HL-60/S4 (cell line): ENCODE results near the gene KIF9.
"Not testable (repeated sequence)": the region's sequence is repeated elsewhere in the genome, so short reads cannot be mapped to it uniquely, and the experiment has no call there.

ENCODE experiments used
- in situ Hi-C: fragments of 300-500 bp; cut with MboI; formaldehyde crosslinking; loops from 2 replicates; pipeline ENCODE4 v1.14.3; 2022; ENCODE audit warnings: low sequenced_read_pairs

KIF9 gene

DNA sequence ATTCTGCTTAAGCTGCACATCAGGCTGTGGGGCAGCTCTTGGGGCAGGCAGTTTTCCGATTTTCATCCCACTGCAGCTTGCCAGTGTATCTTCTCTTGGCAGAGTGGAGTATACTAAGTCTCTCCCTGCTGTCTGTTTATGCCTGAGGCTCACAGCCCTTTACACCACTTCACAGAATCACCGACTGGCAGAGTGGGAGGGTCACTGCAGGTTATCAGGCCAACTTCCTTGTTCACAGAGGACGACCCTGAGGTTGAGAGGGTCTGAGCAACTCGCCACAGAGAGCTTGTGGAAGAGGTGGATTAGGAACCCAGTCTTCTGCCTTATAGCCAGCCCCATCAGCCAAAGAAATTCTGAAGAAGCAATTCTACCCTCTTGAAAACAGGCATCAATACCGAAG lies 30.9 kb downstream of the KIF9 start:
- in situ Hi-C loops: no loop called here

DNA sequence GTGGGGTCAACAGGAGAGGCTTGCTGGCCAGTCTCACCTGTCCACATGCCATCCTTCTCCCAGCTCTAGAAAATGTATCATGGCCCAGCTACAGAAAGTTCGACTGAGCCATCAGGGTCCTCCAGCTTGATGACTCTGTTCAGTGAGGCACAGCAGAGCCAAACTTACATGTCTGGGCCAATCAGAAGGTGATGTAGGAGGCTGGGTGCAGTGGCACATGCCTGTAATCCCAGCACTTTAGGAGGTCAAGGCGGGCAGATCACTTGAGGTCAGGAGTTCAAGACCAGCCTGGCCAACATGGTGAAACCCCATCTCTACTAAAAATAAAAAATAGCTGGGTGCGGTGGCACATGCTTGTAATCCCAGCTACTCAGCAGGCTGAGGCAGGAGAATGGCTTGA lies 31.5 kb downstream of the KIF9 start:
- in situ Hi-C loops: not testable (repeated sequence)

GRCh38 chr3:47250309-47251060 lies 32.1 kb downstream of the KIF9 start:
- in situ Hi-C loops: no loop called here

DNA sequence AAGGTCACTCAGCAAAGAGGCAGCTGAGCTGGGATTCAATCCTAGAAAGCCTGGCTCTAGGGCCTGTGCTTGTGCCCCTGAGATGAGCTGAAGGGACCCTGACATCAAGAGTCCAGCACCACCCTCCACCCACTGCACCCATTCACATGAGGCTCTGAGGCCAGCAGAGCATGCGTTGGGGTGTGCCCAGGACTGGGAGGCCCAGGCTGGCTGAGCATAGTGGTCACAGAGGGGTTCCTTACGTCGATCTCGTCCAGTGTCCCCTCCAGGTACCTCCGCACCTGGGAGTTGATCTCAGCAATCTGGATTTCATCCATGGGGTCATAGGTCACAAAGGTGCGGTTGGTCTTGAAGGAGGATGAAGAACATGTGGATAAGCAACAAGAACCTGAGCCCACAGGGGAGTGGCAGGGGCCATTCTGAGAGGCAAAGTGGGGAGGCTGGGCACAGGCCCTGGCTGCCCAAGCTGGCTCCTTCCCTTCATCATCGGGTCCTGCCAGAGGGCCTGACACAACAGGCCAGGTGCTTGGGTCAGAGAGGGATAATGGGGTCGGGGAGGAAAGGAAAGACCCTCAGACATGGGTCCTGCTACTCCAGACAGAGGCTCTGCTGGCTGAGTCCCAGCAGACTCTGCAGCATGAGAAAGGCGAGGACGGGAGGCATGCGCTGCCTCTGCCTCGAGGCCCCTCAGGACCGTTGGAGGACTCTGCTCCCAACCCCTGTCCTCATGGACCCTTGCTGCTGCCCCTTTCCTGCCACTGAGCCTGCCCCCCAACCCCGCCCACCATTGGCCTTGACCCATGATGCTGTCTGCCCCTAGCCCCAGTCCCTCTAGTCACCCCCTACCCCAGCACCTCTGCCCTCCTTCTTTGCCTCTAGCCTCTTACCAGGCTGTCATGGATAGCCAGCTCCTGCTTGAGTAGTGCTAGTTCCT lies 35.2 kb downstream of the KIF9 start:
- in situ Hi-C loops: no loop called here

- in situ Hi-C loops: no loop called here
Measured at GRCh38 chr3:47245271-47245670, 37.3 kb downstream of the KIF9 start.

GRCh38 chr3:47244531-47245100 lies 38.0 kb downstream of the KIF9 start:
- in situ Hi-C loops: no loop called here

DNA sequence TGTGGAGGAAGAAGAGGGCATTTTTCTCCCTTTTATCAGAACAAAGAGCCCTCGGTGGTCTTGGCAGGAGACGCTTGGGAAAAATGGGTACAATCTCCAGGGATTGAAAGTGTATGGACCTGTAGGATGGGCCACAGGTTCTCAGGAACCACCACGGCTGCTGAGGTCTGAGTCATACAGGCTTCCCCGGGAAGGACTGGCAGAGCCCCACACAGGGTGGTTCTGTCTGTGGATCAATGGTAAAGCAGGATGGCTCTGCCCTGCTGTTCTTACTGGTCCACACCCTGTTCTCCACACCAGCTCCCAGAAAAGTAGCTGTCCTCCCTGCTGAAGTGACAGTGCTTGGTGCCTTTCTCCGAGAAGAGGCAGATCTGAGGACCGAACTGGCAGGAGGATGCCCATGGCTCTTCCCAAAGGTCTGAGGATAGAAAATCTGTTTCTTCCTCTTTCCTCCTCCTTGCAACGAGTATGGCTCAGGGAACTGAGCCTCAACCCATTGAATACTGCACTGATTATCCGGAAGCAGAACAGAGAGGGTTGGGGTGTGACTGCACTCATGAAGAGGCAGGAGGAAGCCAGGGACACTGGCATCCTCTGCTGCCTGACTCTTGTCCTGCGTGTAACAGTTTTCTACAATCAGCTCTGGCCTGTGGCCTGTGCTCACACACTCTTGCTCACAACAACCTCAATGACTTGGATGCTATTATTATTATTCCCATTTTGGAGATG lies 39.0 kb downstream of the KIF9 start:
- in situ Hi-C loops: no loop called here

DNA sequence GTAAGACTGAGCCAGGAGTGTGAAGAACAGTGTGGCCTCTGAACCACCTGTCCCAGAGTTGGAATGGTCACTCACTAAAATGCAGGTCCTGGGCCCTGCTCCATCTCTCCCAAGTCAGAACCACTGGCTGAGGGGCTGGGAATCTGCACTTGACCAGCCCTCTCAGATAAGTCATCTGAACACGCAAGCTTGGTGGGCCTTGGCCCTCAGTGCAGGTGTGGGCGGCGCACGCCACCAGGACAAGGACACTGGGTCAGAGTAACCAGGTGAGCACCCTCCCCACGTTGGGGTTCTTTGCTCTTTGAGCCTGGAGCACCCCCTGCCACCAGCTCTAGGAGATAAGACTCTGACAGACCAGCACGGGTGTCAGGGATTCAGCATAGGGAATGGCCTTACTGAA lies 42.7 kb downstream of the KIF9 start:
- in situ Hi-C loops: no loop called here

GRCh38 chr3:47238017-47238416 lies 44.6 kb downstream of the KIF9 start:
- in situ Hi-C loops: no loop called here

- in situ Hi-C loops: no loop called here
Measured at GRCh38 chr3:47228088-47228487, 54.5 kb downstream of the KIF9 start.

DNA sequence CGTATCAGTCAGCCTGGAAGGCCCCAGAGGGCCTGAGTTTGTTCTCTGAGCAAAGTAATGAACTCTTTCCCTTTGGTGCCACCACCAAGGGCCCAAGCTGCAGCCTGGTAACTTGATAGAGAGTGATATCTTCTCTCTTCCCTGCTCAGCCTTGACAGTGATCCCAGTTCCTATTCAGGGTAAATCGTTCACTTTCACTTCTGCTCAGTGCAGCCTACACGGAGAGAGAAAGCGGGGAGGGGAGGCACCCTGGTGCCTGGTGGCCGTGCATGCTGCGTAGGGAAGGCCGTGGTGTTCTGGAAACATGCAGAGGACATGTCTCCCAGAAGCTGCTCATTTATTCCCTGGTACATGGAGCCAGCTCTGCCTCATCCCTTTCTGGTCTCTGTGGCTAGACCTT lies 54.9 kb downstream of the KIF9 start:
- in situ Hi-C loops: no loop called here

DNA sequence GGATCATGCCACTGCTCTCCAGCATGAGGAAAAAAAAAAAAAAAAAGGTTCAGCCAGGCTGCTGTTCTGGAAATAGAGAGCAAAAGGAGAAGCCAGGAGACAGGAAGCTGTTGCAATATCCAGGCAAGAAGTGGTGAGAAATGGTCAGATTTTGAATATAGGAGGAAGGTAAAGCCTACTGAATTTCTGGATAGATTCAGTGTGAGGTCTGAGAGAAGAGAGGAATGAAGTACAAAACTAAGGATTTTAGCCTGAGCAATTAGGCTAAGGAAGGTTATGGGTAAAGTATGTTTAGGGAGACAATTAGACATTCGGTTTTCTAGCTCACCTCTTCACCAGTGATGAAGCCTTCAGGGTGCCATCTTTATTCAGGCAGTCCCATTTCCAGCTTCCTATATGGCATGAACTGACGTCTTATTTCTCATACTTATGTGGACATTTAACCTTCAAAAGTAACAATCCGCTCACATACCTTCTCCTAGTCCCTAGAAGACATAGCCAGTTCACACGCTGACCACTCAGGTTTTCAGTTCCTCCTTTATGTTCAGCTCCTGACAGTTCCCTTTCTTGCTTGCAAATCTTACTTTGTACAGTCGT lies 57.2 kb downstream of the KIF9 start:
- in situ Hi-C loops: no loop called here

GRCh38 chr3:47223755-47224154 lies 58.8 kb downstream of the KIF9 start:
- in situ Hi-C loops: no loop called here

DNA sequence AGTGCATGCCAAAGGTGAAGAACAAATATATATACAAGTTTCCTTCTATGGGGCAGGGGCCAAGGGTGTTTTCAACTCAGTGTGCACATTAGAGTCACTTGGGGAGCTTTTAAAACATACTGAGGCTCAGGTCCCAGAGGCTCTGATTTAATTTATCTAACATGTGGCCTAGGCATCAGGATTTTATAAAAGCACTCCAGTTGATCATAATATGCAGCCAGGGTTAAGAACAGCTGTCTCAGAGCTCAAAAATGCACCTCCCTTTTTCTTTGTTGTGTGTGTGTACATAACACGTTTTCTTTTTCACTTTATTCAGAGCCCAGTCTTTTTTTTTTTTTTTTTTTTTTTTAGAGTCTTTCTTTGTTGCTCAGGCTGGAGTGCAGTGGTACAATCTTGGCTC lies 60.8 kb downstream of the KIF9 start:
- in situ Hi-C loops: no loop called here

- in situ Hi-C loops: no loop called here
Measured at GRCh38 chr3:47210863-47211405, 71.7 kb downstream of the KIF9 start.

DNA sequence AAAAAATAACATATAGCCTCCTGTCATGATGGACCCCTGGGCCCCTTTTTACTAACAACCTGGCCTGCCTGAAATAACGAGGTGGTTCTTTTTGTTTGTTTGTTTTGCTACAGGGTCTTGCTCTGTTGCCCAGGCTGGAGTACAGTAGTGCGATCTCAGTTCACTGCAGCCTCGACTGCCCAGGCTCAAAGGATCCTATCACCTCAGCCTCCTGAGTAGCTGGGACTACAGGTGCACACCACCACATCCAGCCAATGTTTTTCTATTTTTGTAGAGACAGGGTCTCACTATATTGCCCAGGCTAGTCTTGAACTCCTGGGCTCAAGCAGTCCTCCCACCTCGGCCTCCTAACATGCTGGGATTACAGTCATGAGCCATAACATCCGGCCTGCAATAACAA lies 76.6 kb downstream of the KIF9 start:
- in situ Hi-C loops: not testable (repeated sequence)

DNA sequence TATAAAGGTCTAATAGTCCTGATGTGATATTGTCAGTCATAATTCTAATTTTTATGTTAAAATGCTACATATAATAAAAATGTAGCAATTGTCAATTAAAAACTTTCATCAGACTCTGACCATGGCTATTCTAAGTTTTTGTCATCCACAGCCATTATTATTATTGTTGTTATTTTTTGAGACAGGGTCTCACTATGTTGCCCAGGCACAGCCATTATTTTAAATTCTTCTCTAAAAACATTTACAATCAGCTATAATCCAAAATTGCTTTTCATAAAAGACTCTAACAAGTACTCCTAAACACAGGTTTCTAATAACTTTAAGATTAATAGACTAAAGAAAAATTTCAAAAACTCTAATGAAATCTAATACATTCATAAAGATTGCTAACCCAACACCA lies 77.7 kb downstream of the KIF9 start:
- in situ Hi-C loops: no loop called here

GRCh38 chr3:47202542-47202941 lies 80.1 kb downstream of the KIF9 start:
- in situ Hi-C loops: no loop called here

GRCh38 chr3:47197287-47197686 lies 85.3 kb downstream of the KIF9 start:
- in situ Hi-C loops: no loop called here

GRCh38 chr3:47194994-47195393 lies 87.6 kb downstream of the KIF9 start:
- in situ Hi-C loops: no loop called here
